Measurements from ENCODE around the gene UNC45A.

- no peak for TF ChIP-seq CTCF (IDR thresholded peaks at IDR 0.05)
- TF ChIP-seq POLR2A (IDR thresholded peaks at IDR 0.05) = no peak
Measured at GRCh38 chr15:90957791-90958190, 22.7 kb downstream of the UNC45A start.

Measured in ovary (tissue), 3 donors.